SK-N-SH (cell line): ENCODE measurements around the gene ANKRD34B. TPM values are rescaled to one million over a fixed set of nuclear protein-coding genes. Genes with fewer than 3 reads are reported as not detected.

Source experiments
- CTCF ChIA-PET: fragments of 300-600, 350-600 bp; formaldehyde crosslinking; extraction: SDS; loops from one replicate; lab custom pipeline; 2021; lab: Yijun Ruan, JAX
- POLR2A ChIA-PET: fragments of 350-600 bp; sonication (Branson Sonifier 250); formaldehyde crosslinking; extraction: SDS; loops from one replicate; lab custom pipeline; 2020; ENCODE audit warnings: antibody characterized with exemption, inconsistent platforms; lab: Yijun Ruan, JAX
- DNase-seq: peaks from one replicate; pipeline ENCODE4 v3.0.0; 2012
- H2AFZ ChIP-seq: fragments of 200-600 bp; sonication (generic); 2 replicates; pipeline ENCODE4 v1.8.1; 2016; ENCODE audit warnings: antibody characterized with exemption, mild to moderate bottlenecking, low read depth
- H3F3A ChIP-seq: fragments of 200-600 bp; sonication (generic); replicated peaks from 2 replicates; pipeline ENCODE3; 2016; ENCODE audit warnings: antibody characterized with exemption, mild to moderate bottlenecking; ENCODE audit not compliant: insufficient read depth
- H3K27ac ChIP-seq, 2 experiments: fragments of 200-500 bp in 1 of 2; fragments of 200-600 bp in 1 of 2; sonication (Bioruptor generic) in 1 of 2; sonication (generic), shearing (Covaris generic) in 1 of 2; 2 replicates each; pipeline versions ENCODE4 v1.5.1 to v1.6.1; 2014 to 2016; ENCODE audit warnings: low read depth in 2 of 2, inconsistent platforms in 1 of 2, low read length in 1 of 2, mild to moderate bottlenecking in 1 of 2, mixed read lengths in 1 of 2
- H3K27me3 ChIP-seq: fragments of 200-600 bp; sonication (generic), shearing (Covaris generic); 2 replicates; pipeline ENCODE4 v1.6.1; 2016; ENCODE audit warnings: mixed run types; ENCODE audit not compliant: insufficient read depth
- H3K36me3 ChIP-seq, 2 experiments: fragments of 200-500 bp in 1 of 2; fragments of 200-600 bp in 1 of 2; sonication (Bioruptor generic) in 1 of 2; sonication (generic) in 1 of 2; replicated peaks in 1 of 2; 2 replicates each; pipeline versions ENCODE3 to v1.5.1; 2014 to 2016; ENCODE audit warnings: low read length in 1 of 2, mild to moderate bottlenecking in 1 of 2; ENCODE audit not compliant: insufficient read depth in 2 of 2, control insufficient read depth in 1 of 2
- H3K4me1 ChIP-seq, 2 experiments: fragments of 200-500 bp in 1 of 2; fragments of 200-600 bp in 1 of 2; sonication (Bioruptor generic) in 1 of 2; sonication (generic), shearing (Covaris generic) in 1 of 2; 2 replicates each; pipeline versions ENCODE4 v1.5.1 to v1.6.1; 2014 to 2016; ENCODE audit warnings: low read depth in 1 of 2, low read length in 1 of 2, mixed run types in 1 of 2; ENCODE audit not compliant: insufficient read depth in 2 of 2, control insufficient read depth in 1 of 2
- H3K4me2 ChIP-seq: fragments of 200-600 bp; sonication (generic), shearing (Covaris generic); 2 replicates; pipeline ENCODE4 v1.6.1; 2017; ENCODE audit warnings: mixed run types
- H3K4me3 ChIP-seq, 2 experiments: fragments of 200-500 bp in 1 of 2; fragments of 200-600 bp in 1 of 2; sonication (Bioruptor generic) in 1 of 2; sonication (generic), shearing (Covaris generic) in 1 of 2; 2 replicates each; pipeline versions ENCODE4 v1.5.1 to v1.8.1; 2014 to 2016; ENCODE audit warnings: low read depth in 2 of 2, inconsistent platforms in 1 of 2, low read length in 1 of 2, mild to moderate bottlenecking in 1 of 2, mixed read lengths in 1 of 2, moderate library complexity in 1 of 2
- H3K79me2 ChIP-seq: fragments of 200-600 bp; sonication (generic); 2 replicates; pipeline ENCODE4 v1.8.1; 2017; ENCODE audit warnings: mild to moderate bottlenecking; ENCODE audit not compliant: insufficient read depth
- H3K9ac ChIP-seq: fragments of 200-600 bp; sonication (generic); 2 replicates; pipeline ENCODE4 v1.6.1; 2017; ENCODE audit warnings: mixed run types
- H3K9me2 ChIP-seq: fragments of 200-600 bp; sonication (generic); 2 replicates; pipeline ENCODE4 v1.6.1; 2017; ENCODE audit warnings: mixed run types
- H3K9me3 ChIP-seq: fragments of 200-600 bp; sonication (generic); 2 replicates; pipeline ENCODE4 v1.6.1; 2017; ENCODE audit warnings: mixed run types, mild to moderate bottlenecking, moderate library complexity
- H4K20me1 ChIP-seq: fragments of 200-600 bp; sonication (generic); 2 replicates; pipeline ENCODE4 v1.6.1; 2017; ENCODE audit warnings: mild to moderate bottlenecking, mixed run types; ENCODE audit not compliant: insufficient read depth
- CHD2 ChIP-seq: fragments of 150-350 bp; IDR thresholded peaks from 2 replicates; pipeline ENCODE4 v1.6.1; 2018; ENCODE audit warnings: low read length; ENCODE audit not compliant: partially characterized antibody
- ELF1 ChIP-seq: IDR thresholded peaks from 2 replicates; pipeline ENCODE4 v1.4.0; 2012
- EZH2phosphoT487 ChIP-seq: fragments of 200-600 bp; sonication (generic); IDR thresholded peaks from 2 replicates; pipeline ENCODE4 v1.6.1; 2017; ENCODE audit warnings: low read depth, mixed run types, mild to moderate bottlenecking, antibody characterized with exemption, moderate library complexity, borderline replicate concordance
- FOSL2 ChIP-seq: IDR thresholded peaks from 2 replicates; pipeline ENCODE4 v1.4.0; 2012; ENCODE audit warnings: low read depth, mild to moderate bottlenecking, moderate library complexity, borderline replicate concordance
- IRF3 ChIP-seq: fragments of 150-350 bp; IDR thresholded peaks from 2 replicates; pipeline ENCODE4 v1.6.1; 2016; ENCODE audit warnings: mild to moderate bottlenecking, low read depth, low read length
- JUND ChIP-seq: IDR thresholded peaks from 2 replicates; pipeline ENCODE4 v1.4.0; 2012
- MAX ChIP-seq: IDR thresholded peaks from 2 replicates; pipeline ENCODE4 v1.4.0; 2012; ENCODE audit warnings: low read depth
- MEF2A ChIP-seq: IDR thresholded peaks from 2 replicates; pipeline ENCODE4 v1.4.0; 2012; ENCODE audit warnings: low read depth, borderline replicate concordance
- MXI1 ChIP-seq: IDR thresholded peaks from 2 replicates; pipeline ENCODE4 v1.6.1; 2012; ENCODE audit warnings: mild to moderate bottlenecking, low read depth, low read length, improper control_type of control experiment
- POLR2AphosphoS5 ChIP-seq: IDR thresholded peaks from 2 replicates; pipeline ENCODE4 v1.6.1; 2012; ENCODE audit warnings: low read depth, low read length
- REST ChIP-seq: IDR thresholded peaks from 2 replicates; pipeline ENCODE4 v1.6.1; 2012; ENCODE audit warnings: mild to moderate bottlenecking, low read depth, low read length, moderate library complexity
- RFX5 ChIP-seq: IDR thresholded peaks from 2 replicates; pipeline ENCODE4 v1.6.1; 2012; ENCODE audit warnings: mild to moderate bottlenecking, improper control_type of control experiment, low read length
- RXRA ChIP-seq: IDR thresholded peaks from 2 replicates; pipeline ENCODE4 v1.4.0; 2012; ENCODE audit warnings: low read depth, mild to moderate bottlenecking, borderline replicate concordance
- SIN3A ChIP-seq: IDR thresholded peaks from 2 replicates; pipeline ENCODE4 v1.6.1; 2012; ENCODE audit warnings: low read depth, mild to moderate bottlenecking, low read length, moderate library complexity, borderline replicate concordance
- SMC3 ChIP-seq: IDR thresholded peaks from 2 replicates; pipeline ENCODE4 v1.6.1; 2012; ENCODE audit warnings: low read depth, low read length, improper control_type of control experiment
- USF1 ChIP-seq: IDR thresholded peaks from 2 replicates; pipeline ENCODE4 v1.4.0; 2012; ENCODE audit warnings: low read depth, borderline replicate concordance
- USF2 ChIP-seq: fragments of 150-350 bp; IDR thresholded peaks from 2 replicates; pipeline ENCODE4 v1.6.1; 2017; ENCODE audit warnings: antibody characterized with exemption, low read length, low read depth, borderline replicate concordance
- YY1 ChIP-seq: IDR thresholded peaks from 2 replicates; pipeline ENCODE4 v1.4.0; 2012; ENCODE audit warnings: low read depth, mild to moderate bottlenecking
- ZBTB33 ChIP-seq: IDR thresholded peaks from 2 replicates; pipeline ENCODE4 v1.4.0; 2012; ENCODE audit warnings: low read depth, borderline replicate concordance
- WGBS: methylation state at CpG from one replicate; pipeline ENCODE4 v1.1.6; 2017; ENCODE audit warnings: low lambda C conversion rate; 5-methylcytosine and 5-hydroxymethylcytosine counted together
- polyA plus RNA-seq, 3 experiments: library from polyadenylated mRNA; depleted of rRNA; stranded (reverse); fragments of >200 nt; gene quantifications; 2 replicates each; pipeline ENCODE4 v1.2.3, GENCODE V29; 2012

ANKRD34B gene
- polyA plus RNA-seq, 1 of the 3 experiments (the other 2 are of a cell fraction): not detected

GRCh38 chr5:80615266-80615914 lies 45.3 kb upstream of the ANKRD34B start:
- no peaks in the 10 kb centered on the region for H3K9me2 ChIP-seq
- no peak for DNase-seq
- H3K79me2 ChIP-seq: no peaks in the 10 kb centered on the region
- POLR2A ChIA-PET: no interaction called here
- H3K36me3 ChIP-seq: no peaks in the 10 kb centered on the region
- no peaks in the 10 kb centered on the region for H4K20me1 ChIP-seq
- peaks cover 0 to 6% of the 10 kb centered on the region in 2 experiments; a peak in 1 of 4 replicates for H3K4me1 ChIP-seq
- H3K4me2 ChIP-seq: no peak overlapping the region
- no peak overlapping the region for H2AFZ ChIP-seq
- 84% methylated on average over 15 of the region's 17 CpGs for WGBS
- no peaks in the 10 kb centered on the region for H3K27me3 ChIP-seq
- H3K27ac ChIP-seq: no peak overlapping the region; a peak in 1 of 4 replicates
- CTCF ChIA-PET: no interaction called here
- no peak overlapping the region for H3K4me3 ChIP-seq
- H3K9me3 ChIP-seq: no peaks in the 10 kb centered on the region
- TF ChIP-seq RFX5: no peak
- H3K9ac ChIP-seq: no peak overlapping the region
- H3F3A ChIP-seq: no peaks in the 10 kb centered on the region

- 69% methylated on average over 1 of the region's 1 CpG for WGBS
- TF ChIP-seq ZBTB33: no peak
- no peak for TF ChIP-seq FOSL2
- no peak for TF ChIP-seq MAX
- no peak for TF ChIP-seq YY1
- no peak for TF ChIP-seq IRF3
- TF ChIP-seq JUND: no peak
- TF ChIP-seq USF1: no peak
- TF ChIP-seq REST: no peak
- TF ChIP-seq SIN3A: no peak
- no peak for TF ChIP-seq SMC3
- no peak for TF ChIP-seq USF2
- no peak for TF ChIP-seq MXI1
- no peak for TF ChIP-seq RXRA
- TF ChIP-seq POLR2AphosphoS5: no peak
- no peak for TF ChIP-seq CHD2
- no peak for TF ChIP-seq EZH2phosphoT487
- TF ChIP-seq ELF1: no peak
- TF ChIP-seq MEF2A: no peak
These were observed 39.6 kb upstream of the ANKRD34B start for GRCh38 chr5:80609692-80610091.

More at GRCh38 chr5:80609692-80610091, 39.6 kb upstream of the ANKRD34B start:
- H3K4me2 ChIP-seq: no peak overlapping the region
- ChIA-PET POLR2A (no interaction called here), CTCF (no interaction called here)
- H4K20me1 ChIP-seq: no peaks in the 10 kb centered on the region
- no peaks in the 10 kb centered on the region for H3K9me3 ChIP-seq
- H3F3A ChIP-seq: no peaks in the 10 kb centered on the region
- no peak overlapping the region for H3K9ac ChIP-seq
- H3K4me1 ChIP-seq: no peaks in the 10 kb centered on the region
- no peaks in the 10 kb centered on the region for H3K79me2 ChIP-seq
- no peak overlapping the region for H2AFZ ChIP-seq
- DNase-seq: no peak
- H3K36me3 ChIP-seq: no peaks in the 10 kb centered on the region
- H3K27ac ChIP-seq: no peak overlapping the region
- no peak overlapping the region for H3K4me3 ChIP-seq
- H3K9me2 ChIP-seq: no peaks in the 10 kb centered on the region
- H3K27me3 ChIP-seq: no peaks in the 10 kb centered on the region
